HEK293 (cell line): ENCODE results near the gene TMEM123.

ENCODE experiments used
- CTCF ChIA-PET: fragments of 350-600 bp; formaldehyde crosslinking; extraction: SDS; loops from one replicate; lab custom pipeline; 2021; ENCODE audit warnings: antibody characterized with exemption; lab: Yijun Ruan, JAX
- POLR2A ChIA-PET: fragments of 300-600 bp; formaldehyde crosslinking; extraction: SDS; loops from one replicate; lab custom pipeline; 2020; ENCODE audit warnings: antibody characterized with exemption, inconsistent platforms; lab: Yijun Ruan, JAX
- H3K27ac ChIP-seq: fragments of 200-500 bp; sonication (Bioruptor generic); 2 replicates; pipeline ENCODE4 v1.5.1; 2014; ENCODE audit warnings: low read depth, low read length, control low read depth, inconsistent platforms; ENCODE audit errors: extremely low read depth
- H3K36me3 ChIP-seq, 2 experiments: fragments of 200-500 bp in 1 of 2; sonication (Bioruptor generic) in 1 of 2; 1 replicate in 1 of 2; 2 replicates in 1 of 2; pipeline ENCODE4 v1.5.1; 2014 to 2017; ENCODE audit warnings: inconsistent platforms in 2 of 2, low read length in 2 of 2; ENCODE audit not compliant: control insufficient read depth in 2 of 2, insufficient read depth in 1 of 2
- H3K4me1 ChIP-seq: fragments of 200-500 bp; sonication (Bioruptor generic); 2 replicates; pipeline ENCODE4 v1.5.1; 2014; ENCODE audit warnings: mild to moderate bottlenecking, low read length, inconsistent platforms; ENCODE audit not compliant: control insufficient read depth, insufficient read depth
- H3K4me3 ChIP-seq: 2 replicates; pipeline ENCODE4 v1.5.1; 2011; ENCODE audit warnings: low read depth, mild to moderate bottlenecking, control low read depth, low read length, moderate library complexity
- H3K9me3 ChIP-seq: fragments of 200-500 bp; sonication (Bioruptor generic); 2 replicates; pipeline ENCODE4 v1.5.1; 2014; ENCODE audit warnings: low read depth, low read length, inconsistent platforms; ENCODE audit not compliant: control insufficient read depth, insufficient read depth
- KLF1 ChIP-seq: fragments of 450-650 bp; formaldehyde crosslinking; IDR thresholded peaks from 2 replicates; pipeline ENCODE4 v1.5.1; 2016; ENCODE audit warnings: missing biosample characterization, missing genetic modification characterization
- KLF16 ChIP-seq: fragments of 450-650 bp; formaldehyde crosslinking; IDR thresholded peaks from 2 replicates; pipeline ENCODE4 v1.5.1; 2017; ENCODE audit warnings: missing biosample characterization, missing genetic modification characterization
- KLF9 ChIP-seq: fragments of 450-650 bp; formaldehyde crosslinking; IDR thresholded peaks from 2 replicates; pipeline ENCODE4 v1.5.1; 2016; ENCODE audit warnings: missing biosample characterization, missing genetic modification characterization, low read depth
- PATZ1 ChIP-seq: fragments of 450-650 bp; formaldehyde crosslinking; IDR thresholded peaks from 2 replicates; pipeline ENCODE4 v1.5.1; 2016; ENCODE audit warnings: missing biosample characterization, missing genetic modification characterization
- ZBTB1 ChIP-seq: fragments of 450-650 bp; formaldehyde crosslinking; IDR thresholded peaks from 2 replicates; pipeline ENCODE4 v1.5.1; 2016; ENCODE audit warnings: missing biosample characterization, missing genetic modification characterization
- ZBTB10 ChIP-seq: fragments of 450-650 bp; formaldehyde crosslinking; IDR thresholded peaks from 2 replicates; pipeline ENCODE4 v1.5.1; 2016; ENCODE audit warnings: missing biosample characterization, missing genetic modification characterization
- ZBTB21 ChIP-seq: fragments of 450-650 bp; formaldehyde crosslinking; IDR thresholded peaks from 2 replicates; pipeline ENCODE4 v1.5.1; 2017; ENCODE audit warnings: missing biosample characterization, missing genetic modification characterization
- ZBTB6 ChIP-seq: fragments of 450-650 bp; formaldehyde crosslinking; IDR thresholded peaks from 2 replicates; pipeline ENCODE4 v1.5.1; 2017; ENCODE audit warnings: missing biosample characterization, missing genetic modification characterization
- ZNF10 ChIP-seq: fragments of 450-650 bp; formaldehyde crosslinking; IDR thresholded peaks from 2 replicates; pipeline ENCODE4 v1.5.1; 2017; ENCODE audit warnings: missing biosample characterization, missing genetic modification characterization
- ZNF112 ChIP-seq: fragments of 450-650 bp; formaldehyde crosslinking; IDR thresholded peaks from 2 replicates; pipeline ENCODE4 v1.5.0; 2017; ENCODE audit warnings: missing biosample characterization, missing genetic modification characterization
- ZNF169 ChIP-seq: fragments of 450-650 bp; formaldehyde crosslinking; IDR thresholded peaks from 2 replicates; pipeline ENCODE4 v1.5.1; 2016; ENCODE audit warnings: missing biosample characterization, missing genetic modification characterization
- ZNF19 ChIP-seq: fragments of 450-650 bp; formaldehyde crosslinking; IDR thresholded peaks from 2 replicates; pipeline ENCODE4; 2016; ENCODE audit warnings: missing biosample characterization, missing genetic modification characterization, low read depth
- ZNF514 ChIP-seq: fragments of 450-650 bp; formaldehyde crosslinking; IDR thresholded peaks from 2 replicates; pipeline ENCODE4 v1.5.1; 2016; ENCODE audit warnings: missing biosample characterization, missing genetic modification characterization
- ZNF518A ChIP-seq: fragments of 450-650 bp; formaldehyde crosslinking; conservative IDR thresholded peaks from 2 replicates; pipeline ENCODE4 v1.5.1; 2016; ENCODE audit warnings: low read depth, missing biosample characterization, missing genetic modification characterization
- ZNF555 ChIP-seq: fragments of 450-650 bp; formaldehyde crosslinking; conservative IDR thresholded peaks from 2 replicates; pipeline ENCODE4 v1.5.1; 2017; ENCODE audit warnings: missing biosample characterization, mild to moderate bottlenecking, missing genetic modification characterization, inconsistent platforms
- ZNF664 ChIP-seq: fragments of 450-650 bp; formaldehyde crosslinking; IDR thresholded peaks from 2 replicates; pipeline ENCODE4 v1.5.1; 2016; ENCODE audit warnings: missing biosample characterization, missing genetic modification characterization
- ZNF692 ChIP-seq: fragments of 450-650 bp; formaldehyde crosslinking; IDR thresholded peaks from 2 replicates; pipeline ENCODE4 v1.5.1; 2016; ENCODE audit warnings: missing biosample characterization, missing genetic modification characterization
- ZNF777 ChIP-seq: fragments of 450-650 bp; formaldehyde crosslinking; IDR thresholded peaks from 2 replicates; pipeline ENCODE4 v1.5.1; 2017; ENCODE audit warnings: missing biosample characterization, missing genetic modification characterization, borderline replicate concordance
- ZXDB ChIP-seq: fragments of 450-650 bp; formaldehyde crosslinking; IDR thresholded peaks from 2 replicates; pipeline ENCODE4 v1.5.1; 2016; ENCODE audit warnings: missing biosample characterization, missing genetic modification characterization
- TF ChIP-seq, protein P1 (sequence below): fragments of 450-650 bp; formaldehyde crosslinking; IDR thresholded peaks from 2 replicates; pipeline ENCODE4 v1.5.1; 2017; ENCODE audit warnings: missing biosample characterization, missing genetic modification characterization
- TF ChIP-seq, protein P2 (sequence below): fragments of 450-650 bp; formaldehyde crosslinking; IDR thresholded peaks from 2 replicates; pipeline ENCODE4; 2016; ENCODE audit warnings: missing biosample characterization, missing genetic modification characterization

The TMEM123 gene

GRCh38 chr11:102361086-102362031 lies 91.2 kb downstream of the TMEM123 start (continued):
- TF ChIP-seq ZNF518A = no peak
- TF ChIP-seq, protein P1, sequence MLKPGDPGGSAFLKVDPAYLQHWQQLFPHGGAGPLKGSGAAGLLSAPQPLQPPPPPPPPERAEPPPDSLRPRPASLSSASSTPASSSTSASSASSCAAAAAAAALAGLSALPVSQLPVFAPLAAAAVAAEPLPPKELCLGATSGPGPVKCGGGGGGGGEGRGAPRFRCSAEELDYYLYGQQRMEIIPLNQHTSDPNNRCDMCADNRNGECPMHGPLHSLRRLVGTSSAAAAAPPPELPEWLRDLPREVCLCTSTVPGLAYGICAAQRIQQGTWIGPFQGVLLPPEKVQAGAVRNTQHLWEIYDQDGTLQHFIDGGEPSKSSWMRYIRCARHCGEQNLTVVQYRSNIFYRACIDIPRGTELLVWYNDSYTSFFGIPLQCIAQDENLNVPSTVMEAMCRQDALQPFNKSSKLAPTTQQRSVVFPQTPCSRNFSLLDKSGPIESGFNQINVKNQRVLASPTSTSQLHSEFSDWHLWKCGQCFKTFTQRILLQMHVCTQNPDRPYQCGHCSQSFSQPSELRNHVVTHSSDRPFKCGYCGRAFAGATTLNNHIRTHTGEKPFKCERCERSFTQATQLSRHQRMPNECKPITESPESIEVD (tag by site-specific recombination) = no peak
- TF ChIP-seq KLF16 (tag by site-specific recombination) = no peak
- no peak for TF ChIP-seq ZBTB21
- TF ChIP-seq KLF1 (tag by site-specific recombination) = no peak
- no peak for TF ChIP-seq ZNF692 (tag by site-specific recombination)
- no peak for TF ChIP-seq ZNF555 (tag by site-specific recombination)
- TF ChIP-seq ZBTB1 (tag by site-specific recombination) = no peak
- no peak for TF ChIP-seq ZNF19
- no peak for TF ChIP-seq ZNF514 (tag by site-specific recombination)
- TF ChIP-seq ZNF169 (tag by site-specific recombination) = no peak

DNA sequence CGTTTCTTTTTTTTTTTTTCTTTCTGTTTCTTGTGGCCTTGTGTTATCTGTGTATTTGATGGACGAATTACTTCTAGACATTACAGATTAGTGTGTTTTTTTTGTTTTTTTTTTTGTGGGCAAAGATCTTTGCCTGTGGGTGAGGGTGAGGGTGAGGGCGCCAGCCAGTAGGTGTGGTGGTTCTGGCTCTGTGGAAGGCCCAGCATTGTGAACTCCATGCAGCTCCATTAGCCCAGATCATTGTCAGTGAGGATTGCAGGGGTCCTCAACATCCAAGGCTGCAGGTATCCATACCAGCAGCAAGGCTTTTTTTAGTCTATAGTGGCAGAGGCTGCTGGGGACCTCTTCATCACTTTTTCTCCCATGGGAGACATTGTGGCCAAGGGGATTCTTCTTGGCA lies 91.9 kb downstream of the TMEM123 start:
- CTCF ChIA-PET = no interaction called here
- no peak overlapping the region for H3K4me3 ChIP-seq

More for the DNA sequence above, 91.9 kb downstream of the TMEM123 start:
- POLR2A ChIA-PET = no interaction called here
- Histone ChIP-seq H3K36me3 (peaks cover 4 to 69% of the 10 kb centered on the region in 2 experiments), H3K4me1 (no peaks in the 10 kb centered on the region), H3K27ac (no peak overlapping the region), H3K9me3 (no peaks in the 10 kb centered on the region)
- no peak for TF ChIP-seq ZNF10
- TF ChIP-seq ZBTB10 = no peak
- TF ChIP-seq KLF9 (tag by site-specific recombination) = no peak
- TF ChIP-seq ZNF112 (tag by site-specific recombination) = no peak
- TF ChIP-seq PATZ1 (tag by site-specific recombination) = no peak
- TF ChIP-seq, protein P2, sequence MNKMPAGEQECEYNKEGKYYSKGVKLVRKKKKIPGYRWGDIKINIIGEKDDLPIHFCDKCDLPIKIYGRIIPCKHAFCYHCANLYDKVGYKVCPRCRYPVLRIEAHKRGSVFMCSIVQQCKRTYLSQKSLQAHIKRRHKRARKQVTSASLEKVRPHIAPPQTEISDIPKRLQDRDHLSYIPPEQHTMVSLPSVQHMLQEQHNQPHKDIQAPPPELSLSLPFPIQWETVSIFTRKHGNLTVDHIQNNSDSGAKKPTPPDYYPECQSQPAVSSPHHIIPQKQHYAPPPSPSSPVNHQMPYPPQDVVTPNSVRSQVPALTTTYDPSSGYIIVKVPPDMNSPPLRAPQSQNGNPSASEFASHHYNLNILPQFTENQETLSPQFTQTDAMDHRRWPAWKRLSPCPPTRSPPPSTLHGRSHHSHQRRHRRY (tag by site-specific recombination) = no peak
- no peak for TF ChIP-seq ZNF777 (tag by site-specific recombination)
- no peak for TF ChIP-seq ZXDB
- no peak for TF ChIP-seq ZBTB6 (tag by site-specific recombination)
- no peak for TF ChIP-seq ZNF664 (tag by site-specific recombination)
- TF ChIP-seq, all 188 proteins: peak for 0
